Spleen (tissue), 11 donors: ENCODE results near the gene ADARB1. TPM values are rescaled to one million over a fixed set of nuclear protein-coding genes. Genes with fewer than 3 reads are reported as not detected.
A peak's percentile ranks its signal among the peaks of the same experiment; 100 is the strongest.

ENCODE experiments used
- DNase-seq: peaks from one replicate; pipeline ENCODE4 v3.0.0-alpha.2; 2020
- H3K27ac ChIP-seq, 8 donors: fragments of 200-600 bp; sonication (generic) in 7 of 8; 1 replicate in 4 of 8; 2 replicates in 4 of 8; pipeline versions ENCODE4 v1.5.0 to v1.8.0; 2016 to 2021; ENCODE audit warnings: inconsistent platforms in 4 of 8, mild to moderate bottlenecking in 4 of 8, moderate library complexity in 1 of 8
- H3K27me3 ChIP-seq, 7 donors: fragments of 200-600 bp; sonication (generic) in 6 of 7; replicated peaks in 1 of 7; 1 replicate in 4 of 7; 2 replicates in 3 of 7; pipeline versions ENCODE4 v1.5.0 to v1.8.0; 2016 to 2021; ENCODE audit warnings: inconsistent platforms in 3 of 7, mild to moderate bottlenecking in 1 of 7
- H3K36me3 ChIP-seq, 6 donors: fragments of 200-600 bp; sonication (generic) in 5 of 6; 1 replicate in 4 of 6; 2 replicates in 2 of 6; pipeline versions ENCODE4 v1.5.0 to v1.8.0; 2016 to 2021; ENCODE audit warnings: inconsistent platforms in 2 of 6
- H3K4me1 ChIP-seq, 6 donors: fragments of 200-600 bp; sonication (generic) in 5 of 6; 1 replicate in 3 of 6; 2 replicates in 3 of 6; pipeline versions ENCODE4 v1.5.0 to v1.8.0; 2016 to 2021; ENCODE audit warnings: inconsistent platforms in 3 of 6
- H3K4me3 ChIP-seq, 8 donors: fragments of 200-600 bp; sonication (generic) in 7 of 8; 1 replicate in 4 of 8; 2 replicates in 4 of 8; pipeline versions ENCODE4 v1.5.0 to v1.8.0; 2016 to 2021; ENCODE audit warnings: inconsistent platforms in 4 of 8, mild to moderate bottlenecking in 4 of 8, moderate library complexity in 2 of 8
- H3K9me3 ChIP-seq, 8 donors: fragments of 200-600 bp; sonication (generic) in 7 of 8; 1 replicate in 4 of 8; 2 replicates in 4 of 8; pipeline versions ENCODE4 v1.5.0 to v1.8.0; 2016 to 2021; ENCODE audit warnings: inconsistent platforms in 4 of 8
- CTCF ChIP-seq, 11 experiments: fragments of 200-600 bp in 7 of 11; fragments of 450-650 bp in 4 of 11; sonication (generic) in 4 of 11; IDR thresholded peaks in 8 of 11; conservative IDR thresholded peaks in 3 of 11; 1 replicate in 7 of 11; 2 replicates in 4 of 11; pipeline versions ENCODE4 v1.4.0 to v1.8.0; 2016 to 2021; ENCODE audit warnings: antibody characterized with exemption in 11 of 11, inconsistent platforms in 4 of 11, mild to moderate bottlenecking in 1 of 11
- POLR2A ChIP-seq, 3 donors: fragments of 450-650 bp; IDR thresholded peaks; one replicate each; pipeline ENCODE4 v1.5.1; 2017; ENCODE audit warnings: antibody characterized with exemption in 3 of 3, mild to moderate bottlenecking in 1 of 3
- POLR2AphosphoS5 ChIP-seq, 3 donors: sonication (generic); formaldehyde crosslinking; IDR thresholded peaks; one replicate each; pipeline ENCODE4 v1.5.1; 2017; ENCODE audit warnings: antibody characterized with exemption in 3 of 3
- WGBS, 5 donors: extraction: QIAGEN DNeasy Blood & Tissue Kit in 3 of 5; methylation state at CpG; one replicate each; pipeline versions ENCODE4 v1.1.5 to v1.1.7; 2013 to 2018; 5-methylcytosine and 5-hydroxymethylcytosine counted together
- intact Hi-C: fragments of 100-400 bp; cut with DNase I; formaldehyde crosslinking; loops from one replicate; pipeline ENCODE4 v1.15.0; 2023; ENCODE audit warnings: low total_unique reads
- polyA plus RNA-seq, 3 donors: library from polyadenylated mRNA; stranded (reverse); fragments of 200-250 nt; gene quantifications; one replicate each; pipeline ENCODE4 v1.2.1, GENCODE V29; 2013
- total RNA-seq, 7 donors: library from RNA; depleted of rRNA in 3 of 7; stranded (reverse); fragments of >200 nt in 3 of 7; fragmentation: NEBNext Ultra II Directional in 4 of 7; extraction: Animal tissue kit (Norgen Biotek cat#: 25700) in 4 of 7; gene quantifications; one replicate each; pipeline versions ENCODE4 v1.1.0 to v1.2.1, GENCODE V29; 2016 to 2021
- donor health status: healthy with polysubstance abuse.
- donor health status: DM: no; HTN: no; CAD: no; lungs with moderate emphysema.
- donor health status: DM: no; HTN: no; CAD: no.
- donor health status: Bipolar disorder and iron deficiency.
- donor health status: healthy.
- donor health status: DM: no; HTN: no; CAD: no.
- donor health status: DM: yes; HTN: yes; CAD: no.

Gene ADARB1
- total and polyA plus RNA-seq, 10 donors = 9.1 to 50.8 (median 29.0) TPM

DNA sequence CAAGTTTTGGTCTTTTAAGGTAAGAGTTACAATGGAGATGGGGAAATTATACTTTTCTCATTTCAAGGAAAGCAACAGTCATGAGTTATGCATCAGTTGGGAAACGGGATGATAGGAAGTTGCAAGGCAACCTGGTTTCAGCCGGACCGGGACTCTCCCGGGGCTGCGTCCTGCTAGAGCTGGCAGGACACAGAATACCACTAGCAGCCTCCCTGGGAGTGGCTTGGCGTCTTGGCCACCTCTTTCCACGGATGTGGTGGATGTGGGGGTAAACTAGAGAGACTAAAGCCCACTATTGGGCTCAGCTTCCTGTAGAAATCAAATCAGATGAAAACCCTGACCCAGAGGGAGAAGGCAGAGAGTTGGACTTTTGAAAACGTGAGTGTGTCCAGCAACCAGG lies 71.9 kb downstream of the ADARB1 start:
- Histone ChIP-seq H3K36me3 (peaks cover 0 to 56% (median 8%) of the 10 kb centered on the region in 6 donors), H3K4me1 (peaks cover 0 to 15% (median 2%) of the 10 kb centered on the region in 6 donors), H3K4me3 (no peak overlapping the region), H3K9me3 (no peaks in the 10 kb centered on the region), H3K27ac (no peak overlapping the region), H3K27me3 (no peaks in the 10 kb centered on the region)
- WGBS, 5 donors = 60 to 75% (median 67%) methylated on average over 8 of the region's 8 CpGs
- DNase-seq = no peak
- no peak for TF ChIP-seq CTCF (IDR thresholded peaks at IDR 0.05 in 8 of 11, conservative IDR thresholded peaks at IDR 0.05 in 3 of 11)
- intact Hi-C loops = no loop called here

DNA sequence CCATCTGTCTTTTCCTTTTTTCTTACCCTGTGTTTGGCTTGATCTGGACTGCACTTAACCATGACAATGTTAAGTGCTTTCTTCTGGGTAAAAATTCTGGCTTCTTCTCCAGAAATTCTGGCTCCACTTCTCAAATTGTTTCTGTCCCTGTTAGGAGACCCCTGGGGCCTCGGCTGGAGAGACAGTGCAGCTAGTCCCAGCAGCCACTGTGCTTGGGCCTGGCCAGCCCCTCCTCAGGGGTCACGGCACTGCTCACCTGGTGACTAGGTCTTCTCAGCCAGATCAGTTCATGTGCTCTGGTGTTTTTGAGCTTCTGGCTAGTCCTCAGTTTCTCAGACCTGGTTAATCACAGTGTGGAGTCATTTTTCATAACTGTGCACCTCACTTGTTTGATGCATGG lies 72.4 kb downstream of the ADARB1 start:
- TF ChIP-seq CTCF (IDR thresholded peaks at IDR 0.05 in 8 of 11, conservative IDR thresholded peaks at IDR 0.05 in 3 of 11) (no peak), POLR2A (IDR thresholded peaks at IDR 0.05) (no peak), POLR2AphosphoS5 (IDR thresholded peaks at IDR 0.05) (no peak)
- Histone ChIP-seq H3K9me3 (no peaks in the 10 kb centered on the region), H3K36me3 (peaks cover 0 to 56% (median 8%) of the 10 kb centered on the region in 6 donors), H3K4me1 (peaks cover 0 to 20% (median 6%) of the 10 kb centered on the region in 6 donors), H3K4me3 (no peak overlapping the region), H3K27me3 (no peaks in the 10 kb centered on the region), H3K27ac (no peak overlapping the region)
- intact Hi-C loops = no loop called here
- no peak for DNase-seq
- 71 to 92% (median 83%) methylated on average over 2 of the region's 2 CpGs for WGBS, 5 donors

DNA sequence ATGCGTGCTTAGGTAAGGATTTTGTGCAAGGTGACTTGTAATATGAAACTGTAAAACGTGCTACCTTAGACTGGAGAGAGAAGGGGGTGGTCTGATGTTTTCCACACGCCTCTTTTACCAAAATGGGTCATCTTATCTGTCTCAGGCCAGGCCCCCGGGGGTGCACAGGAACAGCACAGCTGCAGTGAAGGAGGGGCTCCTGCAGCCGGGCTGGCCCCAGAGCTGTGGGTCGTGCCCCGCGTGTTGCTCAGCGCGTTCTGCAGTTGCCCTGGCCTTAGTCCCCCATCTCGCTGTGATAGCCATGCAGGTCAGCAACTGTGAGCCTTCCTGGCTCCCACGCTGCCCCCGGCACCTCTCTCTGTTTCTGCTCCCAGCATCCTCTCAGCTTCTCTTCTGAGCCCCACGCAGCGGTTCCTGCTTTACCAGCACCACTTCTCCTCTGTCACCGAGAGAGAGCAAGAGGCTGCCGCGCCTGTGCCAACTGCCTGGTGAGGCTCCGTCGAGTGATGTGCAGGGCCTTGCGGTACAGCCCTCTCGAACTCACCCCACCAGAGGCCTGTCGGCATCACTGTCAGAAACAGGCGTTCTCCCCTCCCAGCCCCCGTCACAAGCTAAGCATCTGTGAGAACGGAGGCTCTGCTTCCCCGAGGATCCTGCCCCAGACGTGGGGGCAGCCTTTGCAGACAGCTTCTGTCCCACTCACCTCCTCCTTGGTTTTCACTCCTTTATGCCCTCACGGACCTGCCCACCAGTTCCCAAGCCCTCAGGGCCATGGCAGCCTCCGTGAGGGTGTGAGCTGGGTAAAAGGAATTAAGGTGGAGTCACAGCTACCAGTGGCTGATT lies 73.3 kb downstream of the ADARB1 start:
- 87 to 93% (median 89%) methylated on average over 28 to 30 of the region's 30 CpGs for WGBS, 5 donors
- H3K27ac ChIP-seq = no peak overlapping the region
- no peaks in the 10 kb centered on the region for H3K9me3 ChIP-seq
- peaks cover 0 to 53% (median 8%) of the 10 kb centered on the region in 6 donors for H3K36me3 ChIP-seq
- TF ChIP-seq POLR2A (IDR thresholded peaks at IDR 0.05) = no peak
- TF ChIP-seq POLR2AphosphoS5 (IDR thresholded peaks at IDR 0.05) = peak in 1 of 3 donors; percentile 6
- DNase-seq = no peak
- H3K4me3 ChIP-seq = no peak overlapping the region
- no peaks in the 10 kb centered on the region for H3K27me3 ChIP-seq
- peaks cover 5 to 25% (median 15%) of the 10 kb centered on the region in 6 donors for H3K4me1 ChIP-seq
- intact Hi-C loops = no loop called here

- 93 to 97% (median 96%) methylated on average over 14 of the region's 14 CpGs for WGBS, 5 donors
- intact Hi-C loops = no loop called here
- H3K36me3 ChIP-seq = peaks cover 0 to 45% (median 8%) of the 10 kb centered on the region in 6 donors
- no peaks in the 10 kb centered on the region for H3K9me3 ChIP-seq
- H3K4me1 ChIP-seq = peaks cover 10 to 30% (median 22%) of the 10 kb centered on the region in 6 donors
- no peak overlapping the region for H3K4me3 ChIP-seq
- H3K27me3 ChIP-seq = no peaks in the 10 kb centered on the region
- TF ChIP-seq POLR2A (IDR thresholded peaks at IDR 0.05) = no peak
- no peak for TF ChIP-seq POLR2AphosphoS5 (IDR thresholded peaks at IDR 0.05)
- no peak for TF ChIP-seq CTCF (IDR thresholded peaks at IDR 0.05 in 8 of 11, conservative IDR thresholded peaks at IDR 0.05 in 3 of 11)
- no peak overlapping the region for H3K27ac ChIP-seq
- DNase-seq = no peak
Observed at GRCh38 chr21:45148316-45148990, 74.1 kb downstream of the ADARB1 start.
